ENCODE results near the gene LPA.
A peak's percentile ranks its signal among the peaks of the same experiment; 100 is the strongest.

LPA gene

GRCh38 chr6:160509610-160510009 is 154.5 kb downstream of the LPA start:
- no peak for DNase-seq (ENCODE audit: low read depth)
- no peak for TF ChIP-seq CTCF (conservative IDR thresholded peaks at IDR 0.05; ENCODE audit: low read depth, low read length)
- no peak overlapping the region for H3K4me3 ChIP-seq (ENCODE audit: low read depth, low read length)

DNA sequence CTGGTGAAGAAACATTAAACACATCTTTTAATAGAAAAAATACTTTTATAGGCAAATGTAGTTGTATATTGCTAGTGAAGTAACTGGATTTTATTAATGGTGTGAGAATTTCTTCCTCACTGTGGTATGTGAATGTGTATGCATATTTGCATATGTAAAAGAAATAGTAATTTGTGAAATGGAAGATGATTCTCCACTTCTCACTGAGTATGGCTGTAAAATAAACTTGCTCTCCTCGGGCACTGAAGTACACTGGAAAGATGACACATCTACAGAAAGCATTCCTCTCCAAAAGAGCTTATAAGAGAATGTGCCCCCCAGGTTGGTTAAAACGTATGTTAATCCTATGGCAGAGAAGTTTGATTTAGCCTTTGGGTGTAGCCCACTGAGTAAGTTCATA is 155.5 kb downstream of the LPA start:
- no peak for DNase-seq (ENCODE audit: low read depth)
- H3K4me3 ChIP-seq (ENCODE audit: low read depth, low read length) = no peak overlapping the region
- TF ChIP-seq CTCF (conservative IDR thresholded peaks at IDR 0.05; ENCODE audit: low read depth, low read length) = no peak

DNA sequence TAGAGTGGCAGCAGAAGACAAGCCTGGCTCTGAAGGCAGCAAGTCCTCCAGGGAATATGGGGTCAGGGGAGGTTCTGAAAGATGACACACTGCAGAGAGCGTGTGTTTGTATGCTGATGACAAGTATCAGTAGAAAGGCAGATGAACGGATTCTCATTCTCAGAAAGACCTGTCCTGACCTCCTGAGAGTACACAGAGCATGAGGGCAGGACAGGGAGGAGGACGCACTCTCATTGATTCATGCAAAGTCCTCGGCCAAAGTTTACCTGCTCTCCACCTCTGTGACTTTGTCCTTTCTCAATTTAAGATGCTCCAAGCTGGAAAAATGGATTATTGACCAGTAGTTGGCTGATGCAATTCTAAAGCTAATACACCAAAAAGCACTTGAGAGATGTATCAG is 156.7 kb downstream of the LPA start:
- no peak for DNase-seq (ENCODE audit: low read depth)
- H3K4me3 ChIP-seq (ENCODE audit: low read depth, low read length) = no peak overlapping the region
- no peak for TF ChIP-seq CTCF (conservative IDR thresholded peaks at IDR 0.05; ENCODE audit: low read depth, low read length)

- peak; percentile 34 for DNase-seq (ENCODE audit: low read depth)
- no peak overlapping the region for H3K4me3 ChIP-seq (ENCODE audit: low read depth, low read length)
- TF ChIP-seq CTCF (conservative IDR thresholded peaks at IDR 0.05; ENCODE audit: low read depth, low read length) = no peak
These were observed 158.1 kb downstream of the LPA start for GRCh38 chr6:160505970-160506369.

DNA sequence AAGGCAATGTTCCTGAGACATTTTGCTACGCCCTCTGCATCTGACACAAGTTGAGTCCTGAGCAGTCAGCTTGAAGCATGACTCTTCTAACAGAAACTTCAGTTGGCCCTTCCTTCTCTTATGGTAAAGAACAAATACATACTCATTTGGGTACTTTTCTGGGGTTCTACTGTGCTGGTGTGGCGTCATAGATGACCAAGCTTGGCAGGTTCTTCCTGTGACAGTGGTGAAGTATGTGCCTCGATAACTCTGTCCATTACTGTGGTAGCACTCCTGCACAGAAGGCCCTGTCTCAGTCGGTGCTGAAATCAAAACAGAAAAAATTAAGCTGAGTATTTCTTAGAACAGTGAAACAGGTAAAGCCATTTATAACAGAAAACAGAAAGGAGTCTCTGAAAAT is 163.4 kb downstream of the LPA start:
- no peak for TF ChIP-seq CTCF (conservative IDR thresholded peaks at IDR 0.05; ENCODE audit: low read depth, low read length)
- no peak for DNase-seq (ENCODE audit: low read depth)
- H3K4me3 ChIP-seq (ENCODE audit: low read depth, low read length) = no peak overlapping the region

GRCh38 chr6:160494576-160494975 is 169.5 kb downstream of the LPA start:
- no peak for DNase-seq (ENCODE audit: low read depth)
- no peak for TF ChIP-seq CTCF (conservative IDR thresholded peaks at IDR 0.05; ENCODE audit: low read depth, low read length)
- no peak overlapping the region for H3K4me3 ChIP-seq (ENCODE audit: low read depth, low read length)

GRCh38 chr6:160489091-160489490 is 175.0 kb downstream of the LPA start:
- TF ChIP-seq CTCF (conservative IDR thresholded peaks at IDR 0.05; ENCODE audit: low read depth, low read length) = no peak
- no peak overlapping the region for H3K4me3 ChIP-seq (ENCODE audit: low read depth, low read length)
- no peak for DNase-seq (ENCODE audit: low read depth)

Measured in choroid plexus epithelial cell (primary cell).